ENCODE data around the gene MEIOSIN.

- no peak for TF ChIP-seq POLR2A (IDR thresholded peaks at IDR 0.05; ENCODE audit: low read length)
- TF ChIP-seq GATA1 (IDR thresholded peaks at IDR 0.05; ENCODE audit: low read depth, low read length) = no peak
These were observed 79.1 kb downstream of the MEIOSIN start for GRCh38 chr19:45812297-45812696.
